H9 (cell line): ENCODE data around the gene SUV39H2. TPM values are rescaled to one million over a fixed set of nuclear protein-coding genes. Genes with fewer than 3 reads are reported as not detected.

ENCODE experiments used
- DNase-seq: peaks from one replicate; pipeline ENCODE4 v3.0.0-alpha.2; 2017
- H2AFZ ChIP-seq: one replicate; pipeline ENCODE4 v1.6.1; 2013; ENCODE audit warnings: mild to moderate bottlenecking, low read length, control low read depth, moderate library complexity
- H2AK5ac ChIP-seq: 2 replicates; pipeline ENCODE4 v1.6.1; 2013; ENCODE audit warnings: low read length, control low read depth, mixed read lengths; ENCODE audit not compliant: insufficient read length
- H2BK120ac ChIP-seq: one replicate; pipeline ENCODE4 v1.6.1; 2013; ENCODE audit warnings: low read depth, mild to moderate bottlenecking, low read length, control low read depth, inconsistent platforms; ENCODE audit not compliant: poor library complexity, severe bottlenecking
- H2BK12ac ChIP-seq: 2 replicates; pipeline ENCODE4 v1.6.1; 2013; ENCODE audit warnings: low read length, control low read depth, mixed read lengths, low read depth; ENCODE audit not compliant: insufficient read length
- H2BK15ac ChIP-seq: 2 replicates; pipeline ENCODE4 v1.6.1; 2013; ENCODE audit warnings: low read depth, low read length, control low read depth
- H2BK20ac ChIP-seq: one replicate; pipeline ENCODE4 v1.6.1; 2013; ENCODE audit warnings: low read depth, mild to moderate bottlenecking, low read length, control low read depth, inconsistent platforms; ENCODE audit not compliant: poor library complexity, severe bottlenecking
- H2BK5ac ChIP-seq: 2 replicates; pipeline ENCODE4 v1.6.1; 2013; ENCODE audit warnings: low read length, control low read depth, mixed read lengths; ENCODE audit not compliant: insufficient read length
- H3K14ac ChIP-seq: 2 replicates; pipeline ENCODE4 v1.6.1; 2013; ENCODE audit warnings: low read length, control low read depth; ENCODE audit not compliant: insufficient read depth
- H3K18ac ChIP-seq: 2 replicates; pipeline ENCODE4 v1.6.1; 2013; ENCODE audit warnings: low read depth, mild to moderate bottlenecking, mixed read lengths, low read length, control low read depth; ENCODE audit not compliant: insufficient read length
- H3K23ac ChIP-seq: 2 replicates; pipeline ENCODE4 v1.6.1; 2013; ENCODE audit warnings: low read length, control low read depth, mixed read lengths, low read depth; ENCODE audit not compliant: insufficient read length
- H3K23me2 ChIP-seq: 2 replicates; pipeline ENCODE4 v1.6.1; 2013; ENCODE audit warnings: low read depth, mild to moderate bottlenecking, mixed read lengths, low read length, control low read depth; ENCODE audit not compliant: insufficient read length, poor library complexity, severe bottlenecking
- H3K27ac ChIP-seq: 2 replicates; pipeline ENCODE4 v1.5.1; 2013; ENCODE audit warnings: low read length, control low read depth, mixed read lengths, low read depth; ENCODE audit not compliant: insufficient read length
- H3K27me3 ChIP-seq: 2 replicates; pipeline ENCODE4 v1.6.1; 2013; ENCODE audit warnings: low read length, control low read depth, inconsistent platforms; ENCODE audit not compliant: insufficient read depth
- H3K4ac ChIP-seq: 2 replicates; pipeline ENCODE4 v1.6.1; 2013; ENCODE audit warnings: low read depth, mild to moderate bottlenecking, control low read depth, inconsistent platforms, low read length, moderate library complexity
- H3K4me1 ChIP-seq: 2 replicates; pipeline ENCODE4 v1.6.1; 2013; ENCODE audit warnings: low read length, control low read depth, inconsistent platforms; ENCODE audit not compliant: insufficient read depth
- H3K4me2 ChIP-seq: 2 replicates; pipeline ENCODE4 v1.6.1; 2013; ENCODE audit warnings: low read length, control low read depth, mixed read lengths; ENCODE audit not compliant: insufficient read length, insufficient read depth
- H3K56ac ChIP-seq: 2 replicates; pipeline ENCODE4 v1.6.1; 2013; ENCODE audit warnings: low read depth, mild to moderate bottlenecking, mixed read lengths, low read length, control low read depth; ENCODE audit not compliant: insufficient read length
- H3K79me1 ChIP-seq: 2 replicates; pipeline ENCODE4 v1.6.1; 2013; ENCODE audit warnings: low read depth, mild to moderate bottlenecking, moderate library complexity, low read length, control low read depth, inconsistent platforms; ENCODE audit not compliant: insufficient read depth, poor library complexity, severe bottlenecking
- H3K79me2 ChIP-seq: 2 replicates; pipeline ENCODE4 v1.6.1; 2013; ENCODE audit warnings: low read length, control low read depth, inconsistent platforms; ENCODE audit not compliant: insufficient read depth
- H3K9ac ChIP-seq: 2 replicates; pipeline ENCODE4 v1.6.1; 2013; ENCODE audit warnings: low read length, control low read depth, mixed read lengths; ENCODE audit not compliant: insufficient read length; ENCODE audit errors: extremely low read depth
- H3K9me3 ChIP-seq: one replicate; pipeline ENCODE4 v1.6.1; 2013; ENCODE audit warnings: low read depth, low read length, inconsistent platforms; ENCODE audit not compliant: control insufficient read depth
- H3T11ph ChIP-seq: one replicate; pipeline ENCODE4 v1.6.1; 2013; ENCODE audit warnings: mild to moderate bottlenecking, low read length, control low read depth, inconsistent platforms
- H4K20me1 ChIP-seq: one replicate; pipeline ENCODE4 v1.6.1; 2013; ENCODE audit not compliant: control insufficient read depth, insufficient read length, insufficient read depth
- H4K5ac ChIP-seq: 2 replicates; pipeline ENCODE4 v1.6.1; 2013; ENCODE audit warnings: low read depth, mild to moderate bottlenecking, mixed read lengths, low read length, control low read depth; ENCODE audit not compliant: insufficient read length
- H4K8ac ChIP-seq: replicated peaks from 2 replicates; pipeline ENCODE4 v1.6.1; 2013; ENCODE audit warnings: low read length, control low read depth, mixed read lengths, low read depth; ENCODE audit not compliant: insufficient read length
- H4K91ac ChIP-seq: 2 replicates; pipeline ENCODE4 v1.6.1; 2013; ENCODE audit warnings: low read depth, mild to moderate bottlenecking, moderate library complexity, mixed read lengths, low read length, control low read depth; ENCODE audit not compliant: insufficient read length
- H3K27ac Mint-ChIP-seq, 3 experiments: 2 replicates in 2 of 3; 3 replicates in 1 of 3; pipeline ENCODE4 v1.8.0; 2020 to 2021; ENCODE audit warnings: mixed read lengths in 3 of 3, mild to moderate bottlenecking in 1 of 3, moderate library complexity in 1 of 3
- H3K27me3 Mint-ChIP-seq: 2 replicates; pipeline ENCODE4 v1.8.0; 2021; ENCODE audit warnings: low read depth, mild to moderate bottlenecking, moderate library complexity, mixed read lengths
- H3K36me3 Mint-ChIP-seq, 3 experiments: 2 replicates in 2 of 3; 3 replicates in 1 of 3; pipeline ENCODE4 v1.8.0; 2020 to 2021; ENCODE audit warnings: low read depth in 3 of 3, mixed read lengths in 3 of 3; ENCODE audit not compliant: insufficient read depth in 1 of 3
- H3K4me1 Mint-ChIP-seq, 2 experiments: 2 replicates each; pipeline ENCODE4 v1.8.0; 2020; ENCODE audit warnings: mixed read lengths in 2 of 2
- H3K4me3 Mint-ChIP-seq, 2 experiments: 2 replicates in 1 of 2; 3 replicates in 1 of 2; pipeline ENCODE4 v1.8.0; 2020 to 2021; ENCODE audit warnings: mild to moderate bottlenecking in 2 of 2, mixed read lengths in 2 of 2, moderate library complexity in 1 of 2
- H3K9me3 Mint-ChIP-seq, 2 experiments: 2 replicates in 1 of 2; 3 replicates in 1 of 2; pipeline ENCODE4 v1.8.0; 2020; ENCODE audit warnings: mild to moderate bottlenecking in 2 of 2, mixed read lengths in 2 of 2, moderate library complexity in 1 of 2
- WGBS: extraction: QIAGEN DNeasy Blood & Tissue Kit; methylation state at CpG from one replicate; pipeline ENCODE4 v1.1.7; 2013; ENCODE audit warnings: missing lambda C conversion rate, low lambda C conversion rate, mixed read lengths; ENCODE audit not compliant: insufficient read length; ENCODE audit errors: extremely low coverage; 5-methylcytosine and 5-hydroxymethylcytosine counted together
- total RNA-seq: library from RNA; stranded (reverse); gene quantifications from 2 replicates; pipeline ENCODE4 v1.2.1, GENCODE V29; 2021
- TF ChIP-seq, protein P1 (sequence below): fragments of 200-600 bp; sonication (generic); conservative IDR thresholded peaks from 3 replicates; pipeline ENCODE4 v1.8.0; 2021; ENCODE audit warnings: antibody characterized with exemption, mild to moderate bottlenecking

The SUV39H2 gene
- total RNA-seq, 1 experiment from 2014 or later: 59.7 TPM

DNA sequence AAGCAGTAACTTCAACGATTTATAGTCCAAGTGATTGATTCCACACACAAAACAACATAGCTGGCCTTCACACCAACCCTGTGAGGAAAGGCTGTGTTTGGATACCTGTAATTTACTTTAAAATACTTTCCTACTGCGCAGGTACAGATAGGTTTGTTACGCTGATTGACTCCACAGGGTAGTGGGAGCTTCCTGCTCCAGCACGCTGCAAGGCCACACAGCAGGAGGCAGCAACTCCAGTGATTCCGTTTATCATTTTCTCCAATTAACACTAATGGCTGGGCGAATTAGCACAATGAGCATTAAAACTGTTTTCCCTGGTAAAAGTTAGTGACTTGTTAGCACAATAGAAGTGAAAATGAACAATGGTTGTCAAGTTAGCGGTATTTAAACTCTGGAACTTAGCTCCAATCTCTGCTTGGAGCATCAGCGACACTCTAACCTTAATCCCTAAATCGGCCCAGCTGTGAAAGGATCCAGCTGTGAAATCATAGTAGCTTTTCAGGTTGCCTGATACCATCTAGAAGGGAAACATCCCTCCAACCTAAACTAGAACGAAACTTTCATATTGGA lies 74.3 kb downstream of the SUV39H2 start:
- no peak overlapping the region for H2AFZ ChIP-seq
- peaks cover 23 to 25% of the 10 kb centered on the region in 2 experiments for H3K4me1 Mint-ChIP-seq

More for the DNA sequence above, 74.3 kb downstream of the SUV39H2 start:
- Histone ChIP-seq H3K9ac (peak overlapping the region; percentile 16), H3K14ac (no peak overlapping the region), H3K27me3 (no peaks in the 10 kb centered on the region), H3K4me1 (0 out of 2 replicates have a peak, but pooled peaks cover 2% of the 10 kb centered on the region), H3K23ac (no peak overlapping the region), H2BK12ac (no peak overlapping the region), H4K5ac (no peak overlapping the region), H3K56ac (no peak overlapping the region), H4K91ac (no peak overlapping the region), H3K4ac (no peak overlapping the region), H2AK5ac (no peak overlapping the region), H3K79me1 (peaks cover 4% of the 10 kb centered on the region), H3K79me2 (no peaks in the 10 kb centered on the region), H3T11ph (no peak overlapping the region), H3K23me2 (peaks cover 11% of the 10 kb centered on the region), H2BK5ac (no peak overlapping the region), H3K9me3 (no peaks in the 10 kb centered on the region), H2BK15ac (no peak overlapping the region), H2BK20ac (no peak overlapping the region), H3K18ac (no peak overlapping the region), H3K27ac (no peak overlapping the region), H4K8ac (no peak overlapping the region), H4K20me1 (no peaks in the 10 kb centered on the region), H3K4me2 (peak overlapping the region; percentile 82), H2BK120ac (no peak overlapping the region)
- Mint-ChIP-seq H3K4me3 (peak overlapping the region; percentile 90 to 92), H3K27ac (peak overlapping the region in 2 of 3 experiments; percentile 84 to 85; a peak in 4 of 7 replicates), H3K36me3 (peaks cover 2 to 10% (median 3%) of the 10 kb centered on the region in 3 experiments; a peak in 6 of 7 replicates), H3K9me3 (no peaks in the 10 kb centered on the region; a peak in 2 of 5 replicates), H3K27me3 (peaks cover 3% of the 10 kb centered on the region; the same call in 1 of the 2 replicates)
- DNase-seq: peak; percentile 45
- WGBS: no CpG with 5 or more reads among the region's 10 CpGs
- TF ChIP-seq, protein P1, sequence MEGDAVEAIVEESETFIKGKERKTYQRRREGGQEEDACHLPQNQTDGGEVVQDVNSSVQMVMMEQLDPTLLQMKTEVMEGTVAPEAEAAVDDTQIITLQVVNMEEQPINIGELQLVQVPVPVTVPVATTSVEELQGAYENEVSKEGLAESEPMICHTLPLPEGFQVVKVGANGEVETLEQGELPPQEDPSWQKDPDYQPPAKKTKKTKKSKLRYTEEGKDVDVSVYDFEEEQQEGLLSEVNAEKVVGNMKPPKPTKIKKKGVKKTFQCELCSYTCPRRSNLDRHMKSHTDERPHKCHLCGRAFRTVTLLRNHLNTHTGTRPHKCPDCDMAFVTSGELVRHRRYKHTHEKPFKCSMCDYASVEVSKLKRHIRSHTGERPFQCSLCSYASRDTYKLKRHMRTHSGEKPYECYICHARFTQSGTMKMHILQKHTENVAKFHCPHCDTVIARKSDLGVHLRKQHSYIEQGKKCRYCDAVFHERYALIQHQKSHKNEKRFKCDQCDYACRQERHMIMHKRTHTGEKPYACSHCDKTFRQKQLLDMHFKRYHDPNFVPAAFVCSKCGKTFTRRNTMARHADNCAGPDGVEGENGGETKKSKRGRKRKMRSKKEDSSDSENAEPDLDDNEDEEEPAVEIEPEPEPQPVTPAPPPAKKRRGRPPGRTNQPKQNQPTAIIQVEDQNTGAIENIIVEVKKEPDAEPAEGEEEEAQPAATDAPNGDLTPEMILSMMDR: no peak
